H1 (cell line): Measurements from ENCODE around the gene MBTPS1.

Experiments
- EP300 ChIP-seq, 2 experiments: IDR thresholded peaks; 1 replicate in 1 of 2; 2 replicates in 1 of 2; pipeline ENCODE4 v1.6.1; 2011 to 2012; ENCODE audit warnings: low read depth in 2 of 2, low read length in 2 of 2, mild to moderate bottlenecking in 2 of 2, borderline replicate concordance in 1 of 2, inconsistent platforms in 1 of 2, moderate library complexity in 1 of 2
- TF ChIP-seq, protein P1 (sequence below), 3 experiments: IDR thresholded peaks; 1 replicate in 2 of 3; 2 replicates in 1 of 3; pipeline versions ENCODE4 v1.5.1 to v1.6.1; 2011; ENCODE audit warnings: low read length in 3 of 3, mild to moderate bottlenecking in 3 of 3, inconsistent platforms in 2 of 3, low read depth in 1 of 3, moderate library complexity in 1 of 3; ENCODE audit not compliant: insufficient read depth in 1 of 3; ENCODE audit errors: control extremely low read depth in 1 of 3

DNA sequence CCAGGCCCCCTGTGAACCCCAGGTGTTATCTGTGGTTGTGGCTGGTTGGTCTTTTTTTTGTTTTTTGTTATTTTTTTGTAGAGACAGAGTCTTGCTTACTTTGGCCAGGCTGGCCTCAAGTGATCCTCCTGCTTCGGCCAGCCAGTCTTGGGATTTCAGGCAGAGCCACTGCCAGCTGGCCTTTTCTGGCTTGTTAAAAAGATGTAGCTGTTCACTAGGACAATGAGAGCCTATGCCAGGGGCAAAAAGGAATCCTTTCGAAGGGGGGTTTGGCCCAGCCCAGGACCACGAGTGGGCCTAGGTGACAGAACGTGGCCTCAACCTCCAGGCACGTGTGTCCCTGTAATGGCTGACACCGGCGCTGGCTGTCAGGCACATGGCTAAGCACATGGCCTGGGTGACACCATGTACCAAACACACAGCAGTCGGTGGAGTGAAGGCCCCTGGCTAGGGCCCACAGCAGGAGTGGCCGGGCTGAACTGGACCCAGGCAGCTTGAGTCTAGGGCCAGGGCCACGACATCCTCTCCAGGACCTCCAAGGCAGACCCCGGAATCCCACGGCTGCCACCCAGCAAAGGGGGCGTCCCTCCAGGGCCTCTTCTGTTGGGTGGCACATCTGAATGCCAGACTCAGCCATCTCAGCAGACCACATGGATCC is 67.2 kb downstream of the MBTPS1 start:
- TF ChIP-seq, protein P1, sequence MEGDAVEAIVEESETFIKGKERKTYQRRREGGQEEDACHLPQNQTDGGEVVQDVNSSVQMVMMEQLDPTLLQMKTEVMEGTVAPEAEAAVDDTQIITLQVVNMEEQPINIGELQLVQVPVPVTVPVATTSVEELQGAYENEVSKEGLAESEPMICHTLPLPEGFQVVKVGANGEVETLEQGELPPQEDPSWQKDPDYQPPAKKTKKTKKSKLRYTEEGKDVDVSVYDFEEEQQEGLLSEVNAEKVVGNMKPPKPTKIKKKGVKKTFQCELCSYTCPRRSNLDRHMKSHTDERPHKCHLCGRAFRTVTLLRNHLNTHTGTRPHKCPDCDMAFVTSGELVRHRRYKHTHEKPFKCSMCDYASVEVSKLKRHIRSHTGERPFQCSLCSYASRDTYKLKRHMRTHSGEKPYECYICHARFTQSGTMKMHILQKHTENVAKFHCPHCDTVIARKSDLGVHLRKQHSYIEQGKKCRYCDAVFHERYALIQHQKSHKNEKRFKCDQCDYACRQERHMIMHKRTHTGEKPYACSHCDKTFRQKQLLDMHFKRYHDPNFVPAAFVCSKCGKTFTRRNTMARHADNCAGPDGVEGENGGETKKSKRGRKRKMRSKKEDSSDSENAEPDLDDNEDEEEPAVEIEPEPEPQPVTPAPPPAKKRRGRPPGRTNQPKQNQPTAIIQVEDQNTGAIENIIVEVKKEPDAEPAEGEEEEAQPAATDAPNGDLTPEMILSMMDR (IDR thresholded peaks at IDR 0.05; ENCODE audit: control extremely low read depth in 1 of 3, insufficient read depth in 1 of 3, low read depth in 1 of 3, low read length in 3 of 3) = no peak
- TF ChIP-seq EP300 (IDR thresholded peaks at IDR 0.05; ENCODE audit: borderline replicate concordance in 1 of 2, low read depth in 2 of 2, low read length in 2 of 2) = no peak
